HEK293 (cell line): ENCODE measurements around the gene CXXC4.
A peak's percentile ranks its signal among the peaks of the same experiment; 100 is the strongest.

ENCODE experiments used
- CTCF ChIA-PET: fragments of 350-600 bp; formaldehyde crosslinking; extraction: SDS; loops from one replicate; lab custom pipeline; 2021; ENCODE audit warnings: antibody characterized with exemption; lab: Yijun Ruan, JAX
- POLR2A ChIA-PET: fragments of 300-600 bp; formaldehyde crosslinking; extraction: SDS; loops from one replicate; lab custom pipeline; 2020; ENCODE audit warnings: antibody characterized with exemption, inconsistent platforms; lab: Yijun Ruan, JAX
- H3K27ac ChIP-seq: fragments of 200-500 bp; sonication (Bioruptor generic); 2 replicates; pipeline ENCODE4 v1.5.1; 2014; ENCODE audit warnings: low read depth, low read length, control low read depth, inconsistent platforms; ENCODE audit errors: extremely low read depth
- H3K36me3 ChIP-seq, 2 experiments: fragments of 200-500 bp in 1 of 2; sonication (Bioruptor generic) in 1 of 2; 1 replicate in 1 of 2; 2 replicates in 1 of 2; pipeline ENCODE4 v1.5.1; 2014 to 2017; ENCODE audit warnings: inconsistent platforms in 2 of 2, low read length in 2 of 2; ENCODE audit not compliant: control insufficient read depth in 2 of 2, insufficient read depth in 1 of 2
- H3K4me1 ChIP-seq: fragments of 200-500 bp; sonication (Bioruptor generic); 2 replicates; pipeline ENCODE4 v1.5.1; 2014; ENCODE audit warnings: mild to moderate bottlenecking, low read length, inconsistent platforms; ENCODE audit not compliant: control insufficient read depth, insufficient read depth
- H3K4me3 ChIP-seq: 2 replicates; pipeline ENCODE4 v1.5.1; 2011; ENCODE audit warnings: low read depth, mild to moderate bottlenecking, control low read depth, low read length, moderate library complexity
- H3K9me3 ChIP-seq: fragments of 200-500 bp; sonication (Bioruptor generic); 2 replicates; pipeline ENCODE4 v1.5.1; 2014; ENCODE audit warnings: low read depth, low read length, inconsistent platforms; ENCODE audit not compliant: control insufficient read depth, insufficient read depth
- GLIS2 ChIP-seq: fragments of 450-650 bp; formaldehyde crosslinking; IDR thresholded peaks from 2 replicates; pipeline ENCODE4 v1.5.1; 2016; ENCODE audit warnings: missing biosample characterization, missing genetic modification characterization
- OVOL3 ChIP-seq: fragments of 450-650 bp; formaldehyde crosslinking; IDR thresholded peaks from 2 replicates; pipeline ENCODE4 v1.5.1; 2016; ENCODE audit warnings: missing biosample characterization, missing genetic modification characterization
- SALL2 ChIP-seq: fragments of 450-650 bp; formaldehyde crosslinking; IDR thresholded peaks from 2 replicates; pipeline ENCODE4 v1.5.0; 2017; ENCODE audit warnings: missing biosample characterization, mild to moderate bottlenecking, missing genetic modification characterization, borderline replicate concordance
- SCRT2 ChIP-seq: fragments of 450-650 bp; formaldehyde crosslinking; IDR thresholded peaks from 2 replicates; pipeline ENCODE4 v1.5.1; 2016; ENCODE audit warnings: missing biosample characterization, missing genetic modification characterization
- ZNF112 ChIP-seq: fragments of 450-650 bp; formaldehyde crosslinking; IDR thresholded peaks from 2 replicates; pipeline ENCODE4 v1.5.0; 2017; ENCODE audit warnings: missing biosample characterization, missing genetic modification characterization
- ZNF133 ChIP-seq: fragments of 450-650 bp; formaldehyde crosslinking; IDR thresholded peaks from 2 replicates; pipeline ENCODE4 v1.5.1; 2016; ENCODE audit warnings: missing biosample characterization, missing genetic modification characterization
- ZNF146 ChIP-seq: fragments of 450-650 bp; formaldehyde crosslinking; IDR thresholded peaks from 2 replicates; pipeline ENCODE4 v1.5.1; 2016; ENCODE audit warnings: missing biosample characterization, missing genetic modification characterization
- ZNF19 ChIP-seq: fragments of 450-650 bp; formaldehyde crosslinking; IDR thresholded peaks from 2 replicates; pipeline ENCODE4; 2016; ENCODE audit warnings: missing biosample characterization, missing genetic modification characterization, low read depth
- ZNF248 ChIP-seq: fragments of 450-650 bp; formaldehyde crosslinking; IDR thresholded peaks from 2 replicates; pipeline ENCODE4 v1.5.1; 2017; ENCODE audit warnings: missing biosample characterization, missing genetic modification characterization
- ZNF335 ChIP-seq: fragments of 450-650 bp; formaldehyde crosslinking; conservative IDR thresholded peaks from 2 replicates; pipeline ENCODE4 v1.5.1; 2016; ENCODE audit warnings: missing biosample characterization, missing genetic modification characterization
- ZNF48 ChIP-seq: fragments of 450-650 bp; formaldehyde crosslinking; IDR thresholded peaks from 2 replicates; pipeline ENCODE4 v1.5.1; 2016; ENCODE audit warnings: missing biosample characterization, missing genetic modification characterization
- ZNF521 ChIP-seq: fragments of 450-650 bp; formaldehyde crosslinking; IDR thresholded peaks from 2 replicates; pipeline ENCODE4 v1.5.1; 2017; ENCODE audit warnings: missing biosample characterization, mild to moderate bottlenecking, missing genetic modification characterization
- ZNF623 ChIP-seq: fragments of 450-650 bp; formaldehyde crosslinking; IDR thresholded peaks from 2 replicates; pipeline ENCODE4 v1.5.1; 2016; ENCODE audit warnings: missing biosample characterization, missing genetic modification characterization
- ZNF629 ChIP-seq: fragments of 450-650 bp; formaldehyde crosslinking; IDR thresholded peaks from 2 replicates; pipeline ENCODE4 v1.5.1; 2017; ENCODE audit warnings: missing biosample characterization, missing genetic modification characterization
- ZNF76 ChIP-seq: fragments of 450-650 bp; formaldehyde crosslinking; IDR thresholded peaks from 2 replicates; pipeline ENCODE4; 2016; ENCODE audit warnings: low read depth, missing biosample characterization, missing genetic modification characterization, borderline replicate concordance
- ZNF785 ChIP-seq: fragments of 450-650 bp; formaldehyde crosslinking; IDR thresholded peaks from 2 replicates; pipeline ENCODE4 v1.5.1; 2016; ENCODE audit warnings: missing biosample characterization, missing genetic modification characterization
- ZNF837 ChIP-seq: fragments of 450-650 bp; formaldehyde crosslinking; IDR thresholded peaks from 2 replicates; pipeline ENCODE4 v1.5.1; 2016; ENCODE audit warnings: missing biosample characterization, missing genetic modification characterization
- TF ChIP-seq, protein P1 (sequence below): fragments of 450-650 bp; formaldehyde crosslinking; IDR thresholded peaks from 2 replicates; pipeline ENCODE4 v1.5.1; 2017; ENCODE audit warnings: missing biosample characterization, missing genetic modification characterization
- TF ChIP-seq, protein P2 (sequence below): fragments of 450-650 bp; formaldehyde crosslinking; conservative IDR thresholded peaks from 2 replicates; pipeline ENCODE4 v1.5.1; 2016; ENCODE audit warnings: low read depth, missing biosample characterization, missing genetic modification characterization
- TF ChIP-seq, protein P3 (sequence below): sonication (generic); formaldehyde crosslinking; IDR thresholded peaks from 2 replicates; pipeline ENCODE4 v1.8.1; 2022; ENCODE audit warnings: mild to moderate bottlenecking, moderate library complexity, missing genetic modification reagents

The CXXC4 gene

DNA sequence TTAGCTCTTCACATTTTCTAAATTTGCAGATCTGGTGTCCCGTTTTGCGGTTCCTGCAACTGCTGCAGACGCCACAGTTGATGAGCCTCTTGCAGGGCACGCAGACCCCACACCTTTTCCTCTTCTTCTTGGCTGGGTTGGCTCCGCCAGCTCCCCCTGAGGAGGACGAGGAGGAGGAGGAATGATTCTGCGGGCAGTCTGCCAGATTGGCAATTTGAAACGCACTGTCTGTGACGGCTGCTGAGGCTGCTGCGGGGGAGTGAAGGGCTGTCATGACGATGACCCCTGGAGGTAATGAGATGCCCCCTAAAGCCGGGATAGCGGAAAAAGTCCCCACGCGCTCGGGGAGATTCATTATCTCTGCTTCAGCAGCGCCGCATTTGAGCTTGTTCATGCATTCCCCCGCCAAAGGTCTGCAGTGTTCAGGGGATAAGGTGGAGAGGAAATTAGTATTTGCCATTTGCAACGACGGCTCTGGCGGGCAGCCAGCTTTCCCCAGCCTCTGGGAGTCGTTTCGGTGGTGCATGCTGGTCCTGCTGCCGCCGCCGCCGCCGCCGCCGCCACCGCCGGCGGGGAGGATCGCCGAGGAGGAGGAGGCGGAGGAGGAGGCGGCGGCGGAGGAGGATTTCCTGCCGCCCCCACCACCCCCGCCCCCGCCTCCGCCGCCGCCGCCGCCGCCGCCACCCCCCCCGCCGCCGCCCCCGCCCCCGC lies 3.8 kb downstream of the CXXC4 start (continued):
- TF ChIP-seq GLIS2 (tag by site-specific recombination) (peak; percentile 85), ZNF335 (tag by site-specific recombination) (peak; percentile 55), ZNF146 (tag by site-specific recombination) (no peak), ZNF48 (tag by site-specific recombination) (no peak), ZNF19 (tag by site-specific recombination) (no peak), ZNF133 (tag by site-specific recombination) (no peak), ZNF837 (no peak), SALL2 (tag by site-specific recombination) (no peak), ZNF623 (no peak), ZNF629 (tag by site-specific recombination) (peak; percentile 65; the same call in 1 of the 2 replicates), ZNF521 (no peak), ZNF112 (tag by site-specific recombination) (no peak), OVOL3 (tag by site-specific recombination) (no peak), SCRT2 (tag by site-specific recombination) (no peak), ZNF248 (tag by site-specific recombination) (no peak), ZNF785 (tag by site-specific recombination) (no peak)
- TF ChIP-seq, protein P1, sequence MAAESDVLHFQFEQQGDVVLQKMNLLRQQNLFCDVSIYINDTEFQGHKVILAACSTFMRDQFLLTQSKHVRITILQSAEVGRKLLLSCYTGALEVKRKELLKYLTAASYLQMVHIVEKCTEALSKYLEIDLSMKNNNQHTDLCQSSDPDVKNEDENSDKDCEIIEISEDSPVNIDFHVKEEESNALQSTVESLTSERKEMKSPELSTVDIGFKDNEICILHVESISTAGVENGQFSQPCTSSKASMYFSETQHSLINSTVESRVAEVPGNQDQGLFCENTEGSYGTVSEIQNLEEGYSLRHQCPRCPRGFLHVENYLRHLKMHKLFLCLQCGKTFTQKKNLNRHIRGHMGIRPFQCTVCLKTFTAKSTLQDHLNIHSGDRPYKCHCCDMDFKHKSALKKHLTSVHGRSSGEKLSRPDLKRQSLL (tag by site-specific recombination) = no peak
- TF ChIP-seq, protein P2, sequence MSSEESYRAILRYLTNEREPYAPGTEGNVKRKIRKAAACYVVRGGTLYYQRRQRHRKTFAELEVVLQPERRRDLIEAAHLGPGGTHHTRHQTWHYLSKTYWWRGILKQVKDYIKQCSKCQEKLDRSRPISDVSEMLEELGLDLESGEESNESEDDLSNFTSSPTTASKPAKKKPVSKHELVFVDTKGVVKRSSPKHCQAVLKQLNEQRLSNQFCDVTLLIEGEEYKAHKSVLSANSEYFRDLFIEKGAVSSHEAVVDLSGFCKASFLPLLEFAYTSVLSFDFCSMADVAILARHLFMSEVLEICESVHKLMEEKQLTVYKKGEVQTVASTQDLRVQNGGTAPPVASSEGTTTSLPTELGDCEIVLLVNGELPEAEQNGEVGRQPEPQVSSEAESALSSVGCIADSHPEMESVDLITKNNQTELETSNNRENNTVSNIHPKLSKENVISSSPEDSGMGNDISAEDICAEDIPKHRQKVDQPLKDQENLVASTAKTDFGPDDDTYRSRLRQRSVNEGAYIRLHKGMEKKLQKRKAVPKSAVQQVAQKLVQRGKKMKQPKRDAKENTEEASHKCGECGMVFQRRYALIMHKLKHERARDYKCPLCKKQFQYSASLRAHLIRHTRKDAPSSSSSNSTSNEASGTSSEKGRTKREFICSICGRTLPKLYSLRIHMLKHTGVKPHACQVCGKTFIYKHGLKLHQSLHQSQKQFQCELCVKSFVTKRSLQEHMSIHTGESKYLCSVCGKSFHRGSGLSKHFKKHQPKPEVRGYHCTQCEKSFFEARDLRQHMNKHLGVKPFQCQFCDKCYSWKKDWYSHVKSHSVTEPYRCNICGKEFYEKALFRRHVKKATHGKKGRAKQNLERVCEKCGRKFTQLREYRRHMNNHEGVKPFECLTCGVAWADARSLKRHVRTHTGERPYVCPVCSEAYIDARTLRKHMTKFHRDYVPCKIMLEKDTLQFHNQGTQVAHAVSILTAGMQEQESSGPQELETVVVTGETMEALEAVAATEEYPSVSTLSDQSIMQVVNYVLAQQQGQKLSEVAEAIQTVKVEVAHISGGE (tag by site-specific recombination) = no peak

DNA sequence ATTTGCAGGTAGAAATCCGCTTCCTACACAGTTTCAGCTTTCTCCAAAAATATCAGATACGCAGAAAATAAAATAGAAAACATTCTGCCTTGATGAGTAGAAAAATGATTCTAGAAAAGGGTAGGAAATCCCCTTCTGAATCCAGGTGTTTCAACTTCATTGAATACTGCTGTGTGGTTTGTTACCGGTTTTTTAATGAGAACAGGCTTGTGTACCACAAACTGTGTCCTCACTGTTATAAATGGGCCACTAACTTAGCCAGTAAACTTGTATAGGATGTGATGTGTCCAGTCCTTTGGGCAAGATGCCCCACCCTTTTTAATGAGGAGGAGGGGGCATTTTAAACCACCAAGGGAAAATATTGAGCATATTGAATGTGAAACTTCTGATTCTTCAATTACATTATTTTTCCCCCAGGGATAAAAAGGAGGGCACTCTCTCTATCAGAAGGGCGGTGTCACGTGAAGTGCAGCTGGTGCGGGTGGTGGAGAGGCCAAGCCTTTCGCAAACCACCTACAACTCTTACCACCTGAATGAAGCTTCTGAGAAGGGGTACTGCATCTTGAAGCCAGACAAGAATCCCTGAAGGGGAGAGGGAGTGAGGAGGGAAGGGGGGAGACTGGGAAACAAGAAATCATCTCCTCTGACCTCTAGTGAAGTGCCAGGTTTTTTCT lies 4.5 kb downstream of the CXXC4 start:
- Histone ChIP-seq H3K4me1 (peaks cover 2% of the 10 kb centered on the region), H3K4me3 (peak overlapping the region; percentile 57), H3K9me3 (no peaks in the 10 kb centered on the region), H3K36me3 (no peaks in the 10 kb centered on the region), H3K27ac (peak overlapping the region; percentile 82)
- no peak for TF ChIP-seq ZNF76 (tag by site-specific recombination)
- TF ChIP-seq, protein P3, sequence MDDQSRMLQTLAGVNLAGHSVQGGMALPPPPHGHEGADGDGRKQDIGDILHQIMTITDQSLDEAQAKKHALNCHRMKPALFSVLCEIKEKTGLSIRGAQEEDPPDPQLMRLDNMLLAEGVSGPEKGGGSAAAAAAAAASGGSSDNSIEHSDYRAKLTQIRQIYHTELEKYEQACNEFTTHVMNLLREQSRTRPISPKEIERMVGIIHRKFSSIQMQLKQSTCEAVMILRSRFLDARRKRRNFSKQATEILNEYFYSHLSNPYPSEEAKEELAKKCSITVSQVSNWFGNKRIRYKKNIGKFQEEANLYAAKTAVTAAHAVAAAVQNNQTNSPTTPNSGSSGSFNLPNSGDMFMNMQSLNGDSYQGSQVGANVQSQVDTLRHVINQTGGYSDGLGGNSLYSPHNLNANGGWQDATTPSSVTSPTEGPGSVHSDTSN (CRISPR knock-in tag) = no peak
- CTCF ChIA-PET = no interaction called here
- POLR2A ChIA-PET = no interaction called here
